HTR-8/SVneo (cell line): ENCODE results near the gene CCNL1.
A peak's percentile ranks its signal among the peaks of the same experiment; 100 is the strongest.

Experiments
- DNase-seq: peaks from one replicate; pipeline ENCODE4 v3.0.0; 2011; ENCODE audit warnings: low spot score, mixed read lengths; ENCODE audit not compliant: insufficient read length
- FAIRE-seq: peaks from 2 replicates; lab custom pipeline; 2011; peaks lifted over from hg19 to GRCh38; lab: Jason Lieb, UNC

Gene CCNL1

GRCh38 chr3:157127831-157128767 lies 31.8 kb downstream of the CCNL1 start:
- FAIRE-seq = no peak

GRCh38 chr3:157127268-157127667 lies 32.7 kb downstream of the CCNL1 start:
- FAIRE-seq (no peak), DNase-seq (no peak)

More at GRCh38 chr3:157127831-157128767, 31.8 kb downstream of the CCNL1 start:
- DNase-seq = peak; percentile 59

- DNase-seq = no peak
- FAIRE-seq = no peak
These were observed 33.6 kb downstream of the CCNL1 start for GRCh38 chr3:157126365-157126764.

- DNase-seq (no peak), FAIRE-seq (no peak)
These were observed 34.8 kb downstream of the CCNL1 start for GRCh38 chr3:157125101-157125500.

GRCh38 chr3:157123621-157124020 lies 36.3 kb downstream of the CCNL1 start:
- FAIRE-seq (no peak), DNase-seq (no peak)

GRCh38 chr3:157122832-157123427 lies 37.0 kb downstream of the CCNL1 start:
- FAIRE-seq (no peak), DNase-seq (no peak)

GRCh38 chr3:157122116-157122515 lies 37.8 kb downstream of the CCNL1 start:
- no peak for FAIRE-seq
- DNase-seq = peak; percentile 44

- no peak for FAIRE-seq
These were observed 38.4 kb downstream of the CCNL1 start for GRCh38 chr3:157121522-157121921.

GRCh38 chr3:157120071-157120892 lies 39.7 kb downstream of the CCNL1 start:
- FAIRE-seq = no peak
- DNase-seq = no peak

More at GRCh38 chr3:157121522-157121921, 38.4 kb downstream of the CCNL1 start:
- DNase-seq = no peak

- FAIRE-seq (no peak), DNase-seq (no peak)
These were observed 40.5 kb downstream of the CCNL1 start for GRCh38 chr3:157119369-157119951.

- DNase-seq (no peak), FAIRE-seq (no peak)
These were observed 41.9 kb downstream of the CCNL1 start for GRCh38 chr3:157117875-157118654.

GRCh38 chr3:157117206-157117605 lies 42.7 kb downstream of the CCNL1 start:
- DNase-seq (no peak), FAIRE-seq (no peak)

- FAIRE-seq = no peak
- no peak for DNase-seq
These were observed 43.9 kb downstream of the CCNL1 start for GRCh38 chr3:157116017-157116416.

GRCh38 chr3:157115069-157116006 lies 44.6 kb downstream of the CCNL1 start:
- no peak for FAIRE-seq
- no peak for DNase-seq

- DNase-seq (no peak), FAIRE-seq (no peak)
These were observed 46.0 kb downstream of the CCNL1 start for GRCh38 chr3:157113832-157114505.

GRCh38 chr3:157112536-157112935 lies 47.4 kb downstream of the CCNL1 start:
- DNase-seq = no peak
- FAIRE-seq = no peak

- FAIRE-seq = no peak
These were observed 48.4 kb downstream of the CCNL1 start for GRCh38 chr3:157111518-157111917.

GRCh38 chr3:157110761-157111278 lies 49.1 kb downstream of the CCNL1 start:
- DNase-seq (no peak), FAIRE-seq (no peak)

More at GRCh38 chr3:157111518-157111917, 48.4 kb downstream of the CCNL1 start:
- DNase-seq = no peak
